KMS-11 (cell line): ENCODE data around the gene RAB33B.

Source experiments
- H2AFZ ChIP-seq: fragments of 200-600 bp; sonication (generic); 2 replicates; pipeline ENCODE4 v1.6.1; 2016; ENCODE audit warnings: antibody characterized with exemption, mixed run types, low read depth
- H3K27ac ChIP-seq: fragments of 200-600 bp; sonication (generic); 2 replicates; pipeline ENCODE4 v1.6.1; 2016; ENCODE audit warnings: mild to moderate bottlenecking, mixed run types
- H3K27me3 ChIP-seq: fragments of 200-600 bp; sonication (generic); 2 replicates; pipeline ENCODE4 v1.6.1; 2017; ENCODE audit warnings: mild to moderate bottlenecking, low read depth, mixed run types, moderate library complexity; ENCODE audit not compliant: insufficient read depth
- H3K36me3 ChIP-seq: fragments of 200-600 bp; sonication (generic); 2 replicates; pipeline ENCODE4 v1.6.1; 2017; ENCODE audit warnings: mild to moderate bottlenecking, mixed run types; ENCODE audit not compliant: insufficient read depth
- H3K4me1 ChIP-seq: fragments of 200-600 bp; sonication (generic); 2 replicates; pipeline ENCODE4 v1.6.1; 2016; ENCODE audit warnings: mild to moderate bottlenecking, low read depth, mixed run types; ENCODE audit not compliant: poor library complexity, severe bottlenecking
- H3K4me2 ChIP-seq: fragments of 200-600 bp; sonication (generic); 2 replicates; pipeline ENCODE4 v1.7.0; 2016; ENCODE audit warnings: mild to moderate bottlenecking, mixed run types
- H3K4me3 ChIP-seq: fragments of 200-600 bp; sonication (generic); IDR thresholded peaks from 2 replicates; pipeline ENCODE4 v1.6.1; 2017; ENCODE audit warnings: low read depth, low read length, mixed read lengths; ENCODE audit not compliant: insufficient read depth
- H3K79me2 ChIP-seq: fragments of 200-600 bp; sonication (generic); 2 replicates; pipeline ENCODE4 v1.6.1; 2016; ENCODE audit warnings: low read depth, mixed run types; ENCODE audit not compliant: insufficient read depth
- H3K9ac ChIP-seq: fragments of 200-600 bp; sonication (generic); 2 replicates; pipeline ENCODE4 v1.6.1; 2016; ENCODE audit warnings: mild to moderate bottlenecking, mixed run types
- H4K20me1 ChIP-seq: fragments of 200-600 bp; sonication (generic); 2 replicates; pipeline ENCODE4 v1.6.1; 2016; ENCODE audit warnings: mild to moderate bottlenecking, mixed run types; ENCODE audit not compliant: insufficient read depth
- TF ChIP-seq, protein P1 (sequence below): fragments of 200-600 bp; sonication (generic); conservative IDR thresholded peaks from 2 replicates; pipeline ENCODE4 v1.6.1; 2017; ENCODE audit warnings: low read depth, mild to moderate bottlenecking, antibody characterized with exemption, low read length, moderate library complexity, mixed read lengths

The RAB33B gene

GRCh38 chr4:139499186-139499585 lies 45.3 kb downstream of the RAB33B start:
- Histone ChIP-seq H3K9ac (no peak overlapping the region), H2AFZ (no peak overlapping the region), H3K4me3 (no peak overlapping the region), H3K36me3 (no peaks in the 10 kb centered on the region), H3K79me2 (no peaks in the 10 kb centered on the region), H3K4me1 (peaks cover 7% of the 10 kb centered on the region), H3K27me3 (no peaks in the 10 kb centered on the region), H4K20me1 (no peaks in the 10 kb centered on the region), H3K4me2 (no peak overlapping the region), H3K27ac (no peak overlapping the region)
- TF ChIP-seq, protein P1, sequence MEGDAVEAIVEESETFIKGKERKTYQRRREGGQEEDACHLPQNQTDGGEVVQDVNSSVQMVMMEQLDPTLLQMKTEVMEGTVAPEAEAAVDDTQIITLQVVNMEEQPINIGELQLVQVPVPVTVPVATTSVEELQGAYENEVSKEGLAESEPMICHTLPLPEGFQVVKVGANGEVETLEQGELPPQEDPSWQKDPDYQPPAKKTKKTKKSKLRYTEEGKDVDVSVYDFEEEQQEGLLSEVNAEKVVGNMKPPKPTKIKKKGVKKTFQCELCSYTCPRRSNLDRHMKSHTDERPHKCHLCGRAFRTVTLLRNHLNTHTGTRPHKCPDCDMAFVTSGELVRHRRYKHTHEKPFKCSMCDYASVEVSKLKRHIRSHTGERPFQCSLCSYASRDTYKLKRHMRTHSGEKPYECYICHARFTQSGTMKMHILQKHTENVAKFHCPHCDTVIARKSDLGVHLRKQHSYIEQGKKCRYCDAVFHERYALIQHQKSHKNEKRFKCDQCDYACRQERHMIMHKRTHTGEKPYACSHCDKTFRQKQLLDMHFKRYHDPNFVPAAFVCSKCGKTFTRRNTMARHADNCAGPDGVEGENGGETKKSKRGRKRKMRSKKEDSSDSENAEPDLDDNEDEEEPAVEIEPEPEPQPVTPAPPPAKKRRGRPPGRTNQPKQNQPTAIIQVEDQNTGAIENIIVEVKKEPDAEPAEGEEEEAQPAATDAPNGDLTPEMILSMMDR: no peak

- Histone ChIP-seq H3K9ac (no peak overlapping the region), H3K4me3 (no peak overlapping the region), H3K4me2 (no peak overlapping the region), H3K27ac (no peak overlapping the region), H3K4me1 (peaks cover 7% of the 10 kb centered on the region), H3K79me2 (no peaks in the 10 kb centered on the region), H3K27me3 (no peaks in the 10 kb centered on the region), H3K36me3 (no peaks in the 10 kb centered on the region), H4K20me1 (no peaks in the 10 kb centered on the region), H2AFZ (no peak overlapping the region)
- TF ChIP-seq, protein P1: no peak
Observed at GRCh38 chr4:139501117-139501516, 47.2 kb downstream of the RAB33B start.

GRCh38 chr4:139501527-139501926 lies 47.6 kb downstream of the RAB33B start:
- TF ChIP-seq, protein P1: no peak
- Histone ChIP-seq H2AFZ (no peak overlapping the region), H3K27ac (no peak overlapping the region), H3K4me2 (no peak overlapping the region), H3K9ac (no peak overlapping the region), H3K79me2 (no peaks in the 10 kb centered on the region), H3K36me3 (no peaks in the 10 kb centered on the region), H3K4me1 (peaks cover 7% of the 10 kb centered on the region), H3K4me3 (no peak overlapping the region), H3K27me3 (no peaks in the 10 kb centered on the region), H4K20me1 (no peaks in the 10 kb centered on the region)

DNA sequence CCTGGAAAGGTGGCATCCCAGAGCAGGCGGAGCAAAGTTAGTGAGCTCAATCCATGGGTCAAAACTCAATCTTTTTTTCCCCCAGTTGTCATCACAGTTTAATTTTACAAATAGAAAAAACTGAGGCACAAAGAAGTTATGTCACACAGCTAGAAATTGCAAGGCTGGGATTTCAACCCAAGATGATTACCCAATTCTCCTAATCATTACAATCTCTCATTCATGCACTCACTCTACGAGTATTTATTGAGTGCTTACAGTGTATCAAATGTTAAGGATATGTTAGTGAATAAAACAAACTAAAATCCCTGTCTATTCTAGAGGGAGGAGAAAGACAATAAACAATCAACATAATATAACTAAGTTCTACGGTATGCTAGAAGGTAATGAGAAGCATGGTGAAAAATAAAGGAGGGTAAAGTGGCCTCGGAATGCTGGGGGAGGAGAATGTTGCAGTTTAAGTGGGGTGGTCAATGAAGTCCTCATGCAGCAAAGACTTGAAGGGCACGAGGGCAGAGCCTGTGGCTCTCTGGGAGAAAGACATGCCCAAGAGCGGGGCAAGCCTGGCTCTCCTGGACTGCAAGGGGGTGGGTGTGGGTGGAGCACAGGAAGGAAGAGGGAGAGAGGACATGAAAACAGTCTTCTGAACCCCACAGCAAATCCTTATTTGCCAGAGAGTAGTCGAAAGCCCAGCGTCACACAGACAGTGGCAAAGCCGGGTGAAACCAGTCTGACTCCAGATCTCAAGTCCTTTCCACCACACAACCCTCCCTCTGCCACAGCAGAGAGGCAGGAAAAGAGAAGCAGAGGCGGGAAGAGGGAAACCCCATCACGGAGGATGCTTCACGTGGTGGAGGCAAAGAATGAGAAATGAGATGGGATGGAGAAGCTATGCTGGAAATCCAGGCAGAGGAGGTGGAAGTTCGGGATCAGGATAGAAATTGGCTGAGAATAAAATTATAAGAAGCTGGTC lies 48.3 kb downstream of the RAB33B start:
- Histone ChIP-seq H3K9ac (no peak overlapping the region), H3K4me2 (no peak overlapping the region), H3K79me2 (no peaks in the 10 kb centered on the region), H2AFZ (no peak overlapping the region), H3K27ac (no peak overlapping the region), H3K4me3 (no peak overlapping the region), H3K27me3 (no peaks in the 10 kb centered on the region), H3K4me1 (peaks cover 7% of the 10 kb centered on the region), H3K36me3 (no peaks in the 10 kb centered on the region), H4K20me1 (no peaks in the 10 kb centered on the region)
- TF ChIP-seq, protein P1: no peak
